GM21576 (cell line): ENCODE measurements around the gene CAT.

Source experiments
- ATAC-seq: cut with Tn5 transposase; IDR thresholded peaks from one replicate; pipeline ENCODE4 v1.9.1; 2021; ENCODE audit warnings: mild to moderate bottlenecking, moderate library complexity; ENCODE audit not compliant: unreplicated experiment

Gene CAT

DNA sequence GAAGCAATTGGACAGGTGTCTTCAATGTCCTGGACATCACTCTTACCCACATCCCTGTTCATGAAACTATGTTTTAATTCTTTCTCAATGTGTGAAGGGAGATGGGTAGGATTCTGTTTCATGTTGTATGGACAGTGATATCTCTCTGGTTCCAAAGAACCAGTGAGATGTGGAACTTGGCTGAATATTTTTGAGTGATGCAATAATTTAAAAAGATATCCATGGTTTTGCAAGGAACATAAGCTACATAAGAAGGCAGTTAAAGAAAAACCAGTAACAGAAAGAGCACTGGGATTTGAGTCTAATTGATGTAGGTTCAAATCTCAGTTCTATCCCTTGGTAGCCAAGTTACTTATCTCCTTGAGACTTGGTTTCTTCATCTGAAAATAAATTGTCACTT is 82.5 kb downstream of the CAT start:
- ATAC-seq, result no peak
